GM12873 (cell line): ENCODE data around the gene TTC28.

Experiments used
- CTCF ChIP-seq: IDR thresholded peaks from 2 replicates; pipeline ENCODE4 v1.5.1; 2012; ENCODE audit warnings: low read depth, mild to moderate bottlenecking, moderate library complexity, low read length, control low read depth; ENCODE audit not compliant: insufficient read depth; ENCODE audit errors: missing control alignments

TTC28 gene

GRCh38 chr22:28674121-28674563, 5.5 kb downstream of the TTC28 start:
- TF ChIP-seq CTCF = no peak

- no peak for TF ChIP-seq CTCF
These were observed 8.9 kb downstream of the TTC28 start for GRCh38 chr22:28670756-28671155.

- no peak for TF ChIP-seq CTCF
These were observed 9.5 kb downstream of the TTC28 start for GRCh38 chr22:28670161-28670560.

- TF ChIP-seq CTCF = no peak
These were observed 10.3 kb downstream of the TTC28 start for GRCh38 chr22:28669387-28669786.

- TF ChIP-seq CTCF = no peak
These were observed 21.2 kb downstream of the TTC28 start for GRCh38 chr22:28658448-28658847.

GRCh38 chr22:28656181-28656580, 23.5 kb downstream of the TTC28 start:
- no peak for TF ChIP-seq CTCF

- TF ChIP-seq CTCF = no peak
These were observed 29.2 kb downstream of the TTC28 start for GRCh38 chr22:28650463-28650862.

- TF ChIP-seq CTCF = no peak
These were observed 30.8 kb downstream of the TTC28 start for GRCh38 chr22:28648792-28649191.
